Measurements from ENCODE around the gene CDC6.

CDC6 gene

DNA sequence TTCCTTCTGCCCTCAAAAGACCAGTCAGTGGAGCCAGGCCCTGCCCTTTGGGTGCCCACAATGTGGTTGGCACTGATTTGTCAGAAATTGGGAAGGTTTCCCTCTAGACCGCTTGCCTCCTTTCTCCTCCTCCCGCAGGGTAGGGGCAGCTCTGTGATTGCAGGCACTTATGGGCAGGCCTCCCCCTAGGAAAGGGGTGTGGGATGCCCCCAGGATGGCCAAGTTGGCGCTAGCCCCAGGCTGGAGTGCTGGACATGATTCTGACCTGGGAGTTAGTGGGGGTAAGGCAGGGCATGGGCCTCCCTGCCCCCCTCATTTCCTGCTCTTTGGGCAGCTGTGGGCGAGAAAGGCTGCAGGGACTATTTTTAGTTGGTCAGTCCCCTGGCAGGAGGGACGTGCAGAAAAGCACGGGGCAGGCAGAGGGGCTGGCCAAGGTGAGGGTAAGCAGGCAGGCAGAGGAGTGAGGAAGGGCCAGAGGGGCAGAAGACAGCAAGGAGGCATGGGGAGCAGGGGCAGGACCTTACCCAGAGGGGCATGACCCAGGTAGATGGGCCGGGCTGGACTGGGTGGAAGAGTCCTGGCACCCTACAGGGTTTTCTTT is 24.6 kb downstream of the CDC6 start:
- DNase-seq (ENCODE audit: low spot score) = no peak

DNA sequence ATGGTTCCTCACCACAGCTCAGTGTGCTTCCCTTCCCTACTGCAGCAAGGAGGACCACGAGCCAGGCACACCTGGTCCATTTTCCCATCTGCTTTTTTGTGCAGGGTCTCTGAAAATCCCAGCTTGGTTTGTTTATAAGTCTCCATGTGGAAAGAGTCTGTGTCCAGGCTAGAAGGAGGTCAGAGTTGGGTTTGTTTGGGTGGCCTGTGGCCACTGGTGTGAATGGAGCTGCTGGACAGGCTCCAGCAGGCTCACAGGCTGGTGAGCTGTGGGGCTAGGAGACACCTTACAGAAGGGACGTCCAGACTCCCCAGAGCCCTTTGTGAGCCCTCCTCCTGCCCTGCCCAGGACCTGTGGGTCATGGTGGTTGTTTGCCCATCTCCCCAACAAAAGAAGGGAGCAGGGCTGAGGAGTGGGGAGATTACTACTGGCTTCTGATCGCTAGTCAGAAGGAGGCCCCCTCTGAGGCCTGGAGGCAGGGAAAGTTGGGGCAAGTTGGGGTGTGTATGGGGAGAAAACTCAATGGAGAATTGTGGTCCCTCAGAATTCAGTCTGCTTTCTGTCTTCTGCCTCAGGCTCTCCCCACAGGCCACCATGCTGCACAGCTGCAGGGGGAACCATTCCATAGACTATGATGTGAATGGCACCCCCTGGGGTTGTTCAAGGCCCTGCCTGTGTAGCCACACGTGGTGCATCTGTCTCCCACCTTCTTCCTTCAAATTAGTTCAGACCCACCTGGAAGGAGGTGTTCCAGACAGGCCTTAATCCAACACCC is 25.4 kb downstream of the CDC6 start:
- DNase-seq (ENCODE audit: low spot score) = no peak

DNA sequence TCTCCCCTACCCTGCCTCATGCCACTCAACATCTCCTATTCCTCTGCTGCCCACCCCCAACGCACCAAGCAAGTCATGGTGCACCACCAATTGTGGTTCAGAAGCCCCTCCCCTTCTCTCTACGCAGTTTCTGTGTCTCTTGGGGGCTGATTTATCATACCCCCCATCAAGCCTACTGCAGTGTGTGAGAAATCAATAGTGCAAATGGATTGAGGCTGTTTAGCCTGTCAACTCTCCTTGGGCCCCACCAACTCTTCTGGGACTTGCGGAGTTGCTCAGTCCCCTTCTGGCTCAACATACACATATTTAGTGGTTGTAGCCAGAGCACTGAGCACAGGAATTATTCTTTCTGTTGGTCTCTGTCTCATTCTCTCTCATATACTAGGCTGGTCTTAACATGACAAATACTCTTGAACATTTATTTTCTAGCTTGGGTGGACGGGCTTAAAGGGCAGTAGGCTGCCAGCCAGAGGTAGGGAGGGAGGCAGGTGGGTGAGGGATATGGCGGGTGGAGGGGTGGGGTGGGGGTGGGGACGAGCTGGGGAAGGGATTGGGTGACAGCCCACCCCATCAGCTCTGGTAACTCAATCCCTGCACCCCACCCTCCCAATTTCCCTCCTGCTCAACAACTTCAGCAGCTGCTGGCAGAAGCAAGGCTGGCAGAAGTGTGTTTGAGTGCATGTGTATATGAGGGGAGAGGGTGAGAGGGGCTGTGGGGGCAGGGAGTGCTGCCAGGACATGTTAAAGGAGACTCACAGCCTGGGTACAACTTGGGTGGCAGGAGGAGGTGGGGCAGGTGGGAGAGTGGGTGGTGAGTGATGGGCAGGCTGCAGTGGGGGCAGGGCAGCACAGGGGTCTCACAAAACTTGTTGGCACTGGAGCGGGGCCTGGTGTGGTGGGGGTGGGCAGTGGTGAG is 26.2 kb downstream of the CDC6 start:
- DNase-seq (ENCODE audit: low spot score) = no peak

DNA sequence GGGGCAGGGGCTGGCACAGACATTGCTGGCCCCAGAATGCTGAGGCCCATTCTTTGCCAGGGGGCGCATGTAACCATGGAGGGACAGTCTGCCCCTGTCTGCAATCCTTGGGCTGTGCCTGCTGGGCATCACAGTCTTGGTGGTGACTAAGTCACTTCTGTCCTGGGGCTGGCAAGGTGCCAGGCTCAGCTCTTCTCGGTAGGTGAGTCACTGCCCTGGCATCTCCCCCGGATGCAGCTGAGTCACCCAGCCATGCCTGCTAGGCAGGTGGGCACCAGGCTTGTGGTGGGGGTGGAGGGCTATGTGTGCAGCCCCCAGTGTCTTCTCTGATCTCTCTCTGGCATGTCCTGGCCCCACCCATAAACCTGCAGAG is 26.9 kb downstream of the CDC6 start:
- peak; percentile 95 for DNase-seq (ENCODE audit: low spot score)

DNA sequence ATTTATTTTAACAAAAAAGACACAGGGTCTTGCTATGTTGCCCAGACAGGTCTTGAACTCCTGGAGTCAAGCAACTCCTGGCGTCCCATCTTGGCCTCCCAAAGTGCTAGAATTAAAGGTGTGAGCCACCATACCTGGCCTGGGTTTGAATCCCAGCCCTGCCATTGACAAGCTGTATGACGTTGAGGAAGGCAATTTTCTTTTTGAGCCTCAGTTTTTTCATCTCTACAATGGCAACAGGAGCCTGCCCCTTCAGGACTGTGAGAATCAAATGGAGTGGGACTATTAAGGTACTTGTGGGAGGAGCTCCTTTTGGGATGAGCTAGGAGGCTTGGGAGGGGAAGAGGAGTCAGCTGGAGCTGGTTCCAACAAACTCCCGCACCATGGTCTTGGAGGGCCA is 27.5 kb downstream of the CDC6 start:
- DNase-seq (ENCODE audit: low spot score) = no peak

DNA sequence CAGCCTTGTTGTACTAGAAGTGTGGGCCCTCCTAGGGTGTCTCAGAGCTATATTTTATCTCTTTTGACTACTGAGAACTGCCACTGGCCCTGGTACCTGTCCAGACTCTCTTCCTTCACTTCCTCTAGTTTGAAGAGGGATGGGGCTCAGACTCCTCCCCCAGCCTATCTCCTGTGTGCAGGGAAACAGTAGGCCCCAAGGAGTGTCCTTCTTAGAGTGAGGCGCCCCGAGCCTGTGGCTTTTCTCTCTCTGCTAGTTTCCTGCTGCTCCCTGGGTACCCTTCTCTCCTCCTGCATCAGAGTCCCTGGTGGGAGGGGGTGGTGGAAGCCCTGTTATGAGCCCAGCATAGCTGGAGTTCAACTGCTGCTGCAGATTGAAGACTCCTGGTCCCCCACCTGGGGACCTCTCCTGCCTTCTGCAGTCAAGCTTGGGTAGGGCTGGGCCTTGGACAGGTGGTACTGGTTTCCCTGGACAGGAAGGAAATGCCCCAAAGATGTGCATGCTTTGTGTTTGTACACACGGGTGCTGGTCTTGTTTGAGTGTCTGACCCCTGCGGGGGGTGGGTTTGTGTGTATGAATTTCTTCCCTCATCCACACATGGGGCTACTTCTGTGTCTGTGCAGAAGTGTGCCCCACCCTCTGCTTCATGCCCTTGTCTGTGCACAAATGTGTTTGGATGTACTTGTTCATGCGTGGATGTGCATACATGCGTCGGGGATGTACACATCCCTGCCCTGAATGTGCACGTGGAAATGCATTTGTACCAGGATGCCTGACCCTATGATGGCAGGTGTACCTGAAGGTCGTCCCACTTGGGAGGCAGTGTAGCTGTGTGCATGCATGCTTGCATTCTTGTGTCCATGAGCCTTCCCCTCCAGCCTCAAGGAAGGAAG is 28.2 kb downstream of the CDC6 start:
- no peak for DNase-seq (ENCODE audit: low spot score)

DNA sequence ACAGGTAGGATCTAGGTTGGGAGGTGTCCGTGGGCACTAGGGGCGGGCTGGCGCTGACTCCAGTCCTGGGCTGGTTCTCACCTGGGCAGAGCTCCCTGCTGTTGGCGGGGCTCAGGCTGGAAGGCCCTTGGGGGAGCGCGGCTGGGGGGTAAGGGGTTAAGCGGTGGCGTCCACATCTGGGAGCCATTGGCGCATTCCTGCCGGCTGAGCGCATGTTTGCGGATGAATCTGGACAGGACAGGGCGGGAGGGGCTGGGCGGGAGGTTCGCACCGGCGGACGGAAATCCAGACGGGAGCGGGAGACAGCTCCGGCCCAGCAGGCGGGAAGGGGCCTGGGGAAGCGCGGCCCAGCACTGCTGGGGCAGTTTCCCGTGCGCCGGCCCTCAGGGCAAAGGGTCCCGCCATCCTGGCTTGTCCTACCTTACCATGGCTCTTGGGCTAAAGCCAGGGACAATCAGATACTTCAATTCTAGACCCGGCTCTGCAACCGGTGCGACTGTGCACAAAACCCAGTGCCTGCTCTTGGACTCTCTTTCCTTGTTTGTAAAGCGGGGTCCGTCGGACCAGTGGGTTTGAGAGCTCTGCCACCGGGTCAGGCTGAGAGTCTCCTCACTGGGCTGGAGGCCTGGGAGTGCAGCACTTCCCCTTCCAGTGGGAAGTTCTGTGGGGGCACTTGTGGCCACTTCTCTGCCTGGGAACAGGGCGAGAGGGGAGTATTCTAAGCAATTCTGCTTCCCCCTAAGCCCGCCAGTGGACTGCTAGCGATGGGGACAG is 29.1 kb downstream of the CDC6 start:
- no peak for DNase-seq (ENCODE audit: low spot score)

DNA sequence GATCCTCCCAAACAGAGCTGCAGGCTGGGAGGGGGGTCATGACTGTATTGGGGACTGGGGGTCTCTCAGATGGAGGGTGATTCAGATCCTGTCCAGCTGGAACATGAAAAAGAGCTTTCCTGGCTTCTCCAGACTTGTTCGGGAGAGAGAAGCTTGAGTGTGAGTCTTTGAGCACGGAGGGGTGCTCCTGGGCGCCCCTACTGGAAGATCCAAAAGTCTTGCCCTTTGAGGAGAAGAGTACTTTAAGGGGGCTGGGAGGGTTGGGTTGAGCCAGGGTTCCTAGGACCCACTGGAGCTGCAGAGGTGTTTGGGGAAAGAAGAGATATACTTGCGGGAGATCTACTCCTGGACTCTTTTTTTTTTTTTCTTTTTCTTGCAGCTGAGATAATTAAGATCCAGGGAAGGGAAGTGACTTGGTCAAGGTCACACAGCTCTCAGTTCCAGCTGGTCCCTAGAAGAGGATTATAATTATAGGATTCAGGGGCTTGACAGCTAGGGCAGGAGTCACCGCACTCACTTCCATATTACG is 29.7 kb downstream of the CDC6 start:
- DNase-seq (ENCODE audit: low spot score) = peak; percentile 74

DNA sequence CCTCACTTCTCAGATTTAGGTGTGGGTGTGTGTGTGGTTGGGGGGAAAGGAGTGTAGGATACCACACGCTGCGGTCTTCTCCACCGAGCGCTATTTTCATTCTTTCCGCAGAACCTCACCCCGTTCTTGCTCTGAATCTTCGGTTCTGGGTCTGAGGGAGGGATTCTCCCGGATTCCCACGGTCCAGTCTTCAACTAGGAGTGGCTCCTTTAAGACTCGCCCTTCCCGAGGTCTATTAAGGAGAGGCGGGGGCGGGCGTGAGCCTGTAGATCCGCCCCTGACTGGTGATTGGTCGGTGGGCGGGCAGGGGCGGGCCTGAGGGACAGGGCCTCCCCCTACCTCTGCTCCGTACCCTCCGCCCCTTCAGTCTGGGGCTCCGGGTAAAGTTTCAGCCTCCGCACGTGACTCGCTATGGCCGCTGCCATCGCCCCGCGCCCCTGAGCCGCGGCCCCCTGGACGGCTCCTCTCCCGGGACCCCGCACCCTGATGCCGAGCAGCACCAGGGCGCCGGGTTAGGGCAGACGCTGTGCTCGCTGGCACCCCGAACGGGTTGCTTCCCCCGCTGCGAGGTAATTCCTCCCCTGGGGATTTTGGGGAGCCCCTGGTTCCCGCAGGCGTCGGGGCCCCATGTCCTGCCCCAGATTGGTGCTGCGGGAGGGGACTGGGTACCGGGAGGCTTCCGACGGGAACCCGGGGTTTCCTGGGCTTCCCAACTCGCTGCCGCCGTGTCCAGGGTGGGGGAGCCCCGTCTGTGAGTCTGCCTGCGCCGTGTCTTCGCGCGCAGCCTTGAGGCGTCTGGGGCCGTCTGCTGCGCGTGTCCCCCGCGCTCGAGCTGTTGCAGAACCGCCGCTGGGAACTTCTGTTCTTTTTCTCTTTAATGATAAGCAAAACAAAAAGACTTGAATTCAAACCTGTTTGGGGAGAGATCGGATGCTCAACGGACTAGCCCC is 30.5 kb downstream of the CDC6 start:
- DNase-seq (ENCODE audit: low spot score) = peak; percentile 92

DNA sequence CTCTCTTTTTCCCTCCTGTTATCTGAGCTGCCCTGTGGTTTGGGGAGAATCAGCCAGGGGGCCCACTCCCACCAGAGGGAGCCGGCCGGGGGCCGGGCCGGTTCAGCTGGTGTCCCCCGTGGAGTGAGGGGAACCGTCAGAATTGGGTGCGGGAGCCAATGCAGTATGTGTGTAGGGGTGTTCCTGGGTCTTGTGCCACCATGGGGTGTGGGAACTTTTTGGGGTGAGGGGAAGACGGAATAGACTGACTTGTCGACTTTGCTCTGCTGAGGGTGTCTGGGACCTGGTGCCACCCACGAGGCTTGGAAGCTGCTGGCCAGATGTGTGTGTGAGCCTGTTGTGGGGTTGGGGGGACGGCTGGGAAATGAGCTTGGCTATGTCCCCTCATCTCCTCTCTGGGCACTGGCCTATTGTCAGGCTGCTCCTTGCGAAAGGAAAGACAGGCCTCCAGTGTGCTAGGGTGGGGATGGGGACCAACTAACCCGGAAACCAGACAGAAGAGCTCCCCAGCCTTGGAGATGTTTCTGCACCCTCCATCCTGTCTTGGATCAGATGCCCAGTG is 31.2 kb downstream of the CDC6 start:
- DNase-seq (ENCODE audit: low spot score) = no peak

DNA sequence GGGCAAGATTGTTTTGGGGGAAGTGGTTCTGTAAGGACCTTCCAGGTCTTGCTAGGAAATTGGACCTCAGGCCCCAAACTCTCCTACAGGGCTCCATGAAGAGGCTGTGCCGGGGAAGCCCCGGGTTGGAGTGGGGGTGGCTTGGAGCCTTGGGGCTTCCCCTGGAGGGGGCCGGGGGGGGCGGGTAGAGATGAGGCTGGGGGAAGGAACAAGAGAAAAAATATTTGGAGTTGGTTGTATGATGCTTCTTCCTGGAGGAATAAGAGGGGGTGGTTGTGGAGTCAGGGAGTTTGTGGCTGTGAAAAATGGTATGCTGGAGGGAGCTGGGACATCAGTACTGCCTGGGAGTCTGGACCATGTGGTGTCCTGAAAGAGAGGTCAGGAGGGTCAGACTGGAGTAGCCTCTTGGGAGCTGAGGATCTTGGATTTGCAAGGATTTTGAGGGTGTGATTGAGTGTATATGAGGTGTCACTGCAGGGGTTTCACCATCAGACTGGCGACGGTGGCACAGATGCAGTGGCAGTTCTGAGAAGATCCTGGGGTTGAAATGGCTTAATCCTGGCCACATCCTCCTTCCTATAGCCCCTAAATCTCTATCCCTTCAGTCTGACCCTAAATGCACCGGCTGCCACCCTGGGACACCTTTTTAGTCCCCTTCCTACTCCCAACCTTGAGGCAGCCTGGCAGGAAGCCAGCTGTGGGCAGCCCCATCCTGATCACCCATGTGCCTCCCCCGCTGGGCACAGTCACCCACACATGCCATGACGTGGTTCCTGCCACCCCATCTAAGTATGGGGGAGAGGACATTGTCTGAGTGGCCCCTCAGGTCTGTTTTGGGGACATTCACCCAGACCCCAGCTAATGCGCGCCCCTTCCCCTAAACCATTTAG is 32.2 kb downstream of the CDC6 start:
- peak; percentile 52 for DNase-seq (ENCODE audit: low spot score)

DNA sequence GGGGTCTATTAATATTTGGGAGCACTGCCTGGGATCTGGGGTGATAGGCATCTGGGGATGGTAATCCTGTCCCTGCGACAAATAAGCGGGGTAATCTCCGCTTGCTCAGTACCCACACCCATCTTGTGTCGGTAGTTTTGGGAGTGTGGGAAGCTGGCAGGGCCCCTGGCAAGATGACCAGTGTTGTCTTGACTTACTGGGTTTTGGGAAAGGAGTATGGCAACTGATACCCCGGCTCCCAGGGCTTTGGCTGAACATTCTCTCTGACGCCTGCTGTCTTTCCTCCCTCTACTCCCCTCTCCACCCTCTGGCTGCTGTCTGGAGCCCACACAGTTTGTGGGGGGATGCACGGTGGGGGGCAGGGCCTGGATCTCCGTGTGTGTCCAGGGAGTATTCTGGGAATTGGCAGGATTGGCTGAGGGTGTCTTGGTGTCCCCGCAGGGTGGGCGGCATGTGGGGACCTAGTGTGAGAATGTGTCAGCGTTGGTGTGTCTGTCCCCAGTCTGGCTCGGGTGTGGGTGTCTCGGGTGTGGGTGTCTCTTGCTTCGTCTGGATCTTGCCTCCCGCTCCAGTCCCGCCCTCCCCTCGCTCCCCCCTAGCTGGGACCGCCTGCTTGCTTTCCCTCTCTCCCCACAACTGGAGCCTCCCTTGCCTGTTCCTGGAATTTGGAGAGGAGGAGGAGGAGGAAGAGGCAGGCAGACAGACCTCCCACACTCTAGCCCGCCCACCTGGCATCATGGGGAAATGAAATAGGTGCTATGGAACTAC is 33.3 kb downstream of the CDC6 start:
- no peak for DNase-seq (ENCODE audit: low spot score)

DNA sequence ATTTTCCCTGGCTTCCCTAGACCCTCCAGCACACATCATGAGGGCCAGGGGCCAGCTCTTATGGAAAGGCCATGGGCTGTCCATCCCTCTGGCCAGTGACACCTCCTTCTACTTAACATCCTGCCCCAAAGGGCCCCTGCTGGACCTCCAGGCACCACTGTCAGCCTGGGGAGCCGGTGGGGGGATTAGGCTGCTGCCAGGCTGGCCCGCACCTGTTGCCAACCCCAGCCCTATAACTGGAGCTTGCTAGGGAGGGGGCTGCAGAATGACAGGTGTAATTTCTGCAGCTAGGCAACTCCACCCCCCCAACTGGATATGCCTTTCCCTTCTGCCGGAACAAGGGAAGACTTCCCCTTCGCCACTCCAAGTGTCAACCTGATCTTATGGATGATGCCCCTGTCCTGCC is 33.8 kb downstream of the CDC6 start:
- DNase-seq (ENCODE audit: low spot score) = no peak

DNA sequence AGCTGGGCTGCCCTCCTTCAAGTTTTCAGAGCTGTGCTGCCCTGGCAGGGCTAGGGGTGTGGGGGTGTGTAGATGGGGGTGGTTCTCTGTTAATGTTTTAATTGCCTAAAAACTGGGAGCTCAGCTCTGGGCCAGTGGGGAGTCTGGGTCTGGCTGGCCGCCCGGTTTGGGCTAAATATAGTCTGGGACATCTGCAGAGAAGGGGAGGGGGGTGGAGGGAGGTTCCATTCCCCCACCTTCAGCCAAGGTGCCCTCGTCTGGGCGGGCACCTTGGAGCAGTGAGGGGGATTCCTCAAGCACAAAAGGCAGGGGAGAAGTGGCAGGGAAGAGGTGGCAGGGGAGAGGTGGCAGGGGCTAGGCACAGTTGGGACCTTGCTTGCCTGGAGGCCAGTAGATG is 34.3 kb downstream of the CDC6 start:
- no peak for DNase-seq (ENCODE audit: low spot score)

DNA sequence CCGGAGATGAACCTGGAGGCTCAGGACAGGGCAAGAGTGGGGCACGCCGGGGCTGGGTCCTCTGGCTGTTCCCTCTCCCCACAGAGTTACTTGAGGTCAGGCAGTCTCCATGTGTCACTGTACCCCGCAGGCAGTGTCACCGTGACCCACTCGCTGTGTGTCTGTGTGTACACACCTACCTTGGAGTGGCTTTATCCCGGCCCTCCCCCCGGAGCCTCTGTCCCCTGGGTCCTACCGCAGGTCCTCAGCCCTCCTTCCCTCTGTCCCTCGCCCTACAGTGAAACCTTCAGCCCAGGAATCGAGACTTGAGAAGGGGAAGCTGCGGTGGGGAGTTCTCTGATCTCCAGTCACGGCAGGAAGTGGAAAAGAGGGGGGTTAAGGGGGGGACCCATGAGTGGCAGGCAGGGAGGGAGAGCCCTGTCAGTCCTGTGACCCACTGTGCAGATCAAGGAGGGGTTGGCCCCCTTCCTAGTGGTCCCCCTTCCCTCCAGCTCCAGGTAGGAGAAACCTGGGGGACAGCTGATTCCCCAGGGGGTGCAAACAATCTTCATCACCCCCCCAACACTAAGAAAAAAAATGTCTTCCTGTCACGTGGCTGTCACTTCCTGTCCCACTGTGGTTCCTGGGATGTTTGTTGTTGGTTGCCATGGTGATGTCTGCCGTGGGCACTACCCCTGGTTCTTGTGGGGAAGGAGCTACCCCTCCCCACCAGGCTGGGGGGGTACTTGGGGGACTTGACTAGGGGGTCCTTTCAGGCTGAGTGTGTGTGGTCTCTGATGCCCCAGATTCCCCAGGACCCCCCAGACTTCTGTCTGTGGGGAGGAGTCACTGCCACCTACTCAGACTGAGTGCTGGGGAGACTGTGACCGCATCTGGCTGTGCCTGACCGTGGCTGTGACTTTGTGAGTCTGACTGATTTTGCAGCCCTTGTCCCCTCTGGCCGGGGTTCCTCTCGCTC is 35.0 kb downstream of the CDC6 start:
- peak; percentile 59 for DNase-seq (ENCODE audit: low spot score)

Measured in hematopoietic multipotent progenitor cell treated with erythropoietin and hydrocortisone succinate and interleukin-3 and kit ligand, for 17 days (in vitro differentiated cells).